Posterior cingulate gyrus (tissue), 11 donors: Measurements from ENCODE around the gene FAM98A.

Experiments used
- DNase-seq, 10 donors: peaks; one replicate each; pipeline versions ENCODE4 v3.0.0 to v3.0.0-alpha.2; 2020 to 2021; ENCODE audit warnings: mixed read lengths in 3 of 10
- intact Hi-C: fragments of 100-400 bp; cut with DNase I; formaldehyde crosslinking; loops from one replicate; pipeline ENCODE4 v1.15.1; 2023

FAM98A gene

DNA sequence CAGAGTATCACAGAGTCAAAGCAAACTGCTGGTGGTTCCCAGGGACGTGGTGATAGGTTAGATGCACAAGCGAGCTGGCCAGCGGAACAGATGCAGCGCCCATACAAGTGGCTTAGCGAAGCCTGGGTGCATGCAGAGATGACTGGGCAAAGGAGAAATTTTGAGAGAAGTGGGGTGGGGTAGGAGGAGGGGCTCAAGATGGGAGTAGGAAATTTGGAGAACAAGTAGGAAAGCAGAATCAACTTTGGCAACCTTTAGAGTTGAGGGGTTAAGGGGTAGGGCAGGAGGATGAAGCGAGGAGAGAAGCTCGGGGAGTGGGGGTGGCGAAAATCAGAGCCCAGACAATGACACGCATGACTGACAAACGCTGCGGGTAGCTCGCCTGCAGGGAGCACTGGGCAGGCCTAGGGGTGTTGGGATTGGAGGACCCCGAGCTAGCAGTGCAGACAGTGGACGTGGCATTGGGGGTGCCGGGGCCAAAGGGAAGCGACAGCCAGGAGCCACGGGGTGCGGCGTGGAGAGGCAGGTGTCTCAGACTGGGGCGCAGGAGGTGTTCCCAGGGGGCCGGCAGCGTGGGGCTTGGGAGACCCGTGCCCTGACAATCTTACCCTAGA is 431 bp downstream of the FAM98A start:
- intact Hi-C loops = loop anchor here (5.0 kb wide), 1 partner anchor 121 kb away; the partner anchor contains the start of gene RASGRP3
- peak in 3 of 10 donors; percentile 26 to 84 (median 67) for DNase-seq

DNA sequence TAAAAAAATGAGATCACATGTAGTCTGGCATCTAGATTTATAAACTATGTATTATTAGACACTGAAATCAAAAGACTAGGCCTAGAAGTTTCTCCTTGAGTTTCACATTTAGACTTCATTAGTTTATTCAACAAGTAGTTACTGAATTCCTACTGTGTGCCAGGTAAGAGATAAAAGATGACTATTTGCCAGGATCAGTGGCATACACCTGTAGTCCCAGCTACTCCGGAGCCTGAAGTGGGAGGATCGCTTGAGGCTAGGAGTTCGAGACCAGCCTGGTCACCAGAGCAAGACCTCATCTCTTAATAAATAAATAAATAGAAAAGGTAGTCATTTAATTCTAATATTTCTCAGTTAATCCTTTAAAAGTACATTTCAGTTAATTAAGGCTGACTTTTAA is 2.1 kb downstream of the FAM98A start:
- intact Hi-C loops = loop anchor here (5.0 kb wide), 1 partner anchor 120 kb away; the partner anchor contains the start of gene RASGRP3
- DNase-seq = no peak

DNA sequence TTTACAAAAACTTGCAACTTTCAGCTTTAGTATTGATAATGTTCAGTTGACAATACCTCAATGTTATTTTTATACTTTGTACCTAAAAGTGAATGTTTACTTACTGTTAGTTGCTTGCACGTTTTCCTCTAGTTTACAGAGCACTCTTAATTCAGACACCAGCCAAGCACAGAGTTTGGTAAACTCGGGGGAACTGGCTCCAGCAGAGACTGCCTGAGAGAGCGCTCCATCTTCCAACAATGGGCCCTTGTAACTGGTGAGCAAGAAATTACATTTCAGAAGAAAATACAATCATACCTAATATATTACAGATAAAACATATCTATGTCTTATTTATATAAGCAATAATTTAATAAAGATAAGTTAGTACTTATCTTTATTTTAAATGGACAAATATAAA is 3.7 kb downstream of the FAM98A start:
- DNase-seq = peak in 1 of 10 donors; percentile 21
- intact Hi-C loops = loop anchor here (5.0 kb wide), 1 partner anchor 118 kb away; the partner anchor contains the start of gene RASGRP3

DNA sequence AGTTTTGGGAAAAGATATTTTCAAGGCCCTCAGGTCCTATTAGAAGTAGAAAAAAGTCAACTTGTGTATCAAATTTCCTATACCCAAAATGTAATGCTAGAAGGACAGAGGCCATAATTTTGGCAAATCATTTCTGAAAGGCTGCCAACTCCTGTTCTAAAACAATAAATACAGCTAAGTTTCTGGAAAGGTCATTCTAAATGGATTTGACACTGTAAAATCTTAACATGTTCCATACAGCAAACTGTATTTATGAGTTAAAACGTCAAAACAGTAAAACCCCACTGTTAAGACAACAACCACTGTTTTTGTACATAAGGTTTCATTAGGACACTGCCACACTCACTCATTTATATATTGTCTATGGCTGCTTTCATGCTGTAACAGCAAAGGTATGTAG is 9.7 kb downstream of the FAM98A start:
- no peak for DNase-seq
- intact Hi-C loops = loop anchor here (10.0 kb wide), 2 partner anchors 145 to 175 kb away; no protein-coding TSS in a partner anchor

DNA sequence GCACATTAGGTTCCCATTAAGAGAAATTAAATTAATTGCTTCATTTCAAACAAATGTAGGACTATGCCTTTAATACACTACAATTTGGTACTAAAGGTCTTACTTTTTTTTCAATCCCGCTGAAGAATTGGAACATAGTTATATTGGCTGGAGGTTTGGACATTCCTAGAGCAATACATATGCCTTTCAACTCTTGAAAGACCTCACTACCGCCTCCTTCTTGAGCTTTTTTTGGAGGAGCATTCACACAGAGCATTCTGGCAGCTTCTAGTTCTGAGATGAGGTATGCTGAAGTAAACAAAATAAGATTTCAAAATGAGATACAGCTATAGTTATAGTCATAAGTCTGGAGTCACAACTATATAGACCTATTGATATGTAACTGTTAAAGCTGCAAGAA is 10.9 kb downstream of the FAM98A start:
- intact Hi-C loops = loop anchor here (10.0 kb wide), 2 partner anchors 143 to 173 kb away; no protein-coding TSS in a partner anchor

DNA sequence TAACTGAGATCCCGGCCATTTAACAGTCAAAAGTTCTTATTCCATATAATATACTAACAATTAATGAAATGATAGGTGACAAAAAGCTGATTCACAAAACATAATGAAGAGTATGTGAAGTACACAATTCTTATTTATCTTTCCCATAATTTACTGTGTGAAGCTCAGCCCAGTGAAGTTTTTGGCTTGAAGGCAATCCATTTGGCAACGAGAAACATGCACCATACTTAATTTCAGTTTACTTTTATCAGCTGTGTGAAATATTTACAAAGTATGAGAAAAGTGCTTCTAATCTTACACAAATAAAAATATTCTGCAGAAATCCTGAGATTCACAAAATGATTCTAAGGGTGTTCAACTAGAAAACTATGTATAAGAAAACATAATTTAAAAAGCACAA is 12.3 kb downstream of the FAM98A start:
- intact Hi-C loops = loop anchor here (10.0 kb wide), 2 partner anchors 142 to 172 kb away; no protein-coding TSS in a partner anchor

More for the DNA sequence above, 10.9 kb downstream of the FAM98A start:
- DNase-seq = no peak

DNA sequence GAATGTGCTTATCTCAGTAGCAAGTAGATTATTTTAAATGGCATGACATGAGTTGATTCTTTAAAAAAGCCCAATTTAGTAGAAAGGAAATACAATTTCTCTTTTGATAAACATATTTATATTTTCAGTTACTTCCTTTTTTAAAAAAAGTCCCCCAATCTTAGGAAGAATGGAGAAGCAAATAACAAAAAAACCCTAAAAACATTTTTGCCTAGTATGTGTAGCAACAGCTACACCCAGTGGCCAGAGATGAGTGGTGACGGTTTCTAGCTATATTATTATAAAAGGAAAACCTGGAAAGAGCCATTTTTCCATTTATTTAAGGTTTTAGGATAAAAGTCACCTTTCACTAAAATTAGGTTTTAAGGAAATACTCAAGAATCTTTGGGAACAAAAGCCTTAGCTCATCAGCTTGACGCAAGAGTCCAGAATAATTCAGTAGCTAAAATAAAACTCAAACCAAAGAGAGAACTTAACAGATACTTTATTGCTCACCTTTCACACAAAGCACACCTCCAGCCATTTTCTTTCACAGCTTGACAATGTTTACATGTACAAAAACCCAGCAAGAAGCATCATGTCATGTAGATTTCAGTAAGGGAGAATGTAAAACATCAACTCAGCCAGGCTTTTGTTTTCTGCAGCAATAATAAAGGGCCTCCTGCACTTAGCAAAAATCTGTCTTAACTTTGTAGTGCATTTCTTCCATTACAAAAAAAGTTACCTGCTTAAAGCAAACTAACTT is 15.7 kb downstream of the FAM98A start:
- peak in 3 of 10 donors; percentile 48 to 81 (median 49) for DNase-seq
- intact Hi-C loops = loop anchor here (2.0 to 10.0 kb wide), 6 partner anchors 109 to 1026 kb away; no protein-coding TSS in a partner anchor

More for the DNA sequence above, 12.3 kb downstream of the FAM98A start:
- no peak for DNase-seq

DNA sequence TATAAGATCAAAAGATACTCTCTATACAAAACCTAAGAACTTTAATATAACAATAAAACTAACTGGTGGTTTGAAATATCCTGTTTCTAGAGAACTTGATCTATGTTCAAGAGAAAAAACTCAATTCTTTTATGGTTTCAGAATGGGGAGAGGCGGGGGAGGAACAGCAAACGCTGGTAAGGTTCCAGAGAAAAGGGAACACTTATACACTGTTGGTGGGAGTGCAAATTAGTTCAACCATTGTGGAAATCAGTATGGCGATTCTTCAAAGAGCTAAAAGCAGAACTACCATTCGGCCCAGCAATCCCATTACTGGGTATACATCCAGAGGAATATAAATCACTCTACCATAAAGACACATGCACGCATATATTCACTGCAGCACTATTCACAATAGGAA is 17.2 kb downstream of the FAM98A start:
- DNase-seq = no peak
- intact Hi-C loops = loop anchor here (2.0 to 10.0 kb wide), 6 partner anchors 107 to 1025 kb away; no protein-coding TSS in a partner anchor

DNA sequence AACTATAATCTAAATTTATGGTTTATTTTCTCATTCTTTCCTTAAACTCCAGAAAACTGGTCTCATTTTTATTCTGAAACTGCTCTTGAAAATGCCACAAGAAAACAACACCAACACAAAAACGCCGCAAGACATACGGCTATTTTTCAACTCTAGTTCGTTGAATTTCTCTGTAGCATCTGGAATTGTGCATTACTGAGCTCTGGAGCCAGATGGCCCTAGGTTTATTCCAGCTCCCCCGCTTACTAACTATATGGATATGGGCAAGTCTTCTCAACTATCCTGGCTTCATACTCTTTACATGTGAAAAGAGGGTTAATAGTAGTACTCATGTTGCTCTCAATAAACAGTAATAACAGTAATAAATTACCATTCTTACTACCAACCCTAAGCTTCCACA is 19.9 kb downstream of the FAM98A start:
- DNase-seq = no peak
- intact Hi-C loops = no loop called here

DNA sequence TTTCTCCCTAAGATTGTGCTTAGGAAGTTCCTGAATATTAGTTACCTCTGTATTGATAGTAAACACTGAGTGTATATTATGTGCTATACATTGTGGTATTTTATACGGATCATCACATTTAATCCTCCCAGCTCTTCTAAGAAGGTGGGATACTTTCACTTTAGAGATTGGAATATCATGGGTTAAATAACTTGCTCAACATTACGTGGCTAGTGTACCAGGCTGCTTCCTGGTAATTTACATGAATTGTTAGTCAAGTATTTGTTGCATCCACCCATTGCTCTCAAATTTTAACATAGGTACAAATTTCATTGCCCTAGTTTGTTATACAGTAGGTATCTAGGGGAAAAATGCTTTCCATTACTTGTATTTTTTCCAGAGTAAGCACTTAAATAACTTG is 21.4 kb downstream of the FAM98A start:
- intact Hi-C loops = no loop called here

DNA sequence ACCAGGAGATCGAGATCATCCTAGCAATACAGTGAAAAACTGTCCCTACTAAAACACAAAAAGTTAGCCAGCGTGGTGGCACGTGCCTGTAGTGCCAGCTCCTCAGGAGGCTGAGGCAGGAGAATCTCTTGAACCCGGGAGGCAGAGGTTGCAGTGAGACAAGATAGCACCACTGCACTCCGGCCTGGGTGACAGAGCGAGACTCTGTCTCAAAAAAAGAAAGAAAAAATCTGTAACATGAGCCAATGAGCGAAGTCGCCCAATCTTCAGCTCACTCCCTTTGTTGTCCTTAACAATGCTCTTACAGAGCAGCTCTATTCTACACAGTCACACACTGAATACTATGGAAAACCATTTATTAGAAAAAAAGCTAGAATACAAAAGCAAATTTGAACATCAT is 22.0 kb downstream of the FAM98A start:
- intact Hi-C loops = no loop called here

More for the DNA sequence above, 21.4 kb downstream of the FAM98A start:
- no peak for DNase-seq

DNA sequence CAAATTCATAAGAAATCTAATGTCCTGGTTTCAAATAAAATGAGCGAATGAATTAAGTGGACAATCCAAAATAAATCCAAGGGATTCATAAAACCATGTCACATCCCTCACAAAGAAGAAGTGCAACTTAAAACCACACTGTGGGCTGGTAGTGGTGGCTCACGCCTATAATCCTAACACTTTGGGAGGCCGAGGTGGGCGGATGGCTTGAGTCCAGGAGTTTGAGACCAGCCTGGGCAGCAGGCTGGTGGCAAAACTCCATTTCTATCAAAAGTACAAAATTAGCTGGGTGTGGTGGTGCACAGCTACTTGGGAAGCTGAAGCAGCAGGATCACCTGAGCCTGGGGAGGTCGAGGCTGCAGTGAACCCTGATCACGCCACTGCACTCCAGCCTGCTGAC is 25.4 kb downstream of the FAM98A start:
- DNase-seq = peak in 5 of 10 donors; percentile 38 to 86 (median 76)
- intact Hi-C loops = no loop called here

More for the DNA sequence above, 22.0 kb downstream of the FAM98A start:
- peak in 3 of 10 donors; percentile 34 to 72 (median 70) for DNase-seq

DNA sequence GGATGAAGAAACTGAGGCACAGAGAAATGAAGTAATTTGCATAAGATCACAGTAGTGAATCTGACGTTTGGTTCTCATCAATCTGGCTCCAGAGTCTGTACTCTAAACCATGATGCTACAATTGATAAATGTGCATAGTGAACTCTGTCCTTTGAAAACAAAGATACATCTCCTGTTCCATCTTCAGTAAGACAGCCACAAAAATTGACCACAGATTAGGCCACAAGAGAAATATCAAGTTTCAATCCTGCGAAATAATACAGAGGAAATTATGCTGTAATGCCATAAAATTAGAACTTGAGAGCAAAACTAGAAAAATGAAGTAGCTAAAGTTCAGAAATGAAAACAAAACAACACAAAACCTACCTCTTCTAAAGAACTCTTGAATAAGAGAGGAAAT is 28.4 kb downstream of the FAM98A start:
- DNase-seq = no peak
- intact Hi-C loops = no loop called here

DNA sequence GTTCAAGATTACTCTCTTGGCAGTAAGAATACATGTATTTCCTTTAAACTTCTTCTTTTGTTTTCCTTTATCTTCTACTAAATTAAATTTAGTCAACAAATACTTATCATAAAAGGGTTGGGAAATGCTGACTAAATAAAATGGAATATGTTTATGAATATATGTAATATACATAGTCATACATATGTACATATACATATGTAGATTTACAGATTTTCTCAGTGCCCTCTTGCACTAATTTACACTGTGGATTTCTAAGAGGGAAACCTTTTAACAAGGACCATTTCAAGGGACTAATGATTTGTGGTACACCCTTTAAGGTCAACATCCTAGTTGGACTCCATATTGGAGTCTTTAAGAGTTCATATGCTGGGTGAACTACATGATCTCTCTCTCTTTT is 37.2 kb downstream of the FAM98A start:
- intact Hi-C loops = no loop called here

DNA sequence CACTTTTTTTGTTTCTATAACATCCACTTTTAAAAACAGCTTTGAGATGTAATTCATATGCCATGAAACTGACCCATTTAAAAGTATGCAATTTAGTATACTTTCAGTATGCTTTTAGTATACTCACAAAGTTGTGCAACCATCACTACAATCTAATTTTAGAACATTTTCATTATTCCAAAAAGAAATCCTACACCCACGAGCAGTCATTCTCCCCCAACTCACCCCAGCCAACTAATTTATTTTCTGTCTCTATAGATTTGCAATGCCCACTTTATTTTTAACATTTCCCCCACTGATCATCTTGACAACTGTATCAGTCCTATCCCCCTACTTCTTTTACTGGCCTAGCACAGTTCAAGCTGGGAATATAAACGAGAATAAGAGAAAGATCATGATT is 39.1 kb downstream of the FAM98A start:
- intact Hi-C loops = no loop called here
- DNase-seq = no peak

More for the DNA sequence above, 37.2 kb downstream of the FAM98A start:
- DNase-seq = no peak

DNA sequence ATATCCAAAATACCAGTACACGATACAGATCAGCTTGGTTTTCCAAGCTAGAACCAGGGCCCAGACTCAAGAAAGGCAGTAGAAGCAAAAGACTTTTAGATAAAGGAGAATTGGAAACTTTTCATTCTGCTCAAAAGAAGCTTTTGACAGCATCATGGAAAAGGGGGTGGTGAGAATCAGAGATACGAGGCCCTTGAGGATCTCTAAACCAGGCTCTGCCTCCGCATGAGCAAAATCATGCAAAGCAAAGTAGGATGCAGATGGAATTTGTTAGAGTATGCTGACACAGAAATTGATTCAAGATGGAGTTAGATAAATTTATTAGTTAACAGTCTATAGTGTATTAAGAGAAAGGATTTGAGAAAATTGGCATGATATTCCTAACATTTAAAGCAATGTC is 39.8 kb downstream of the FAM98A start:
- intact Hi-C loops = no loop called here
- DNase-seq = no peak

DNA sequence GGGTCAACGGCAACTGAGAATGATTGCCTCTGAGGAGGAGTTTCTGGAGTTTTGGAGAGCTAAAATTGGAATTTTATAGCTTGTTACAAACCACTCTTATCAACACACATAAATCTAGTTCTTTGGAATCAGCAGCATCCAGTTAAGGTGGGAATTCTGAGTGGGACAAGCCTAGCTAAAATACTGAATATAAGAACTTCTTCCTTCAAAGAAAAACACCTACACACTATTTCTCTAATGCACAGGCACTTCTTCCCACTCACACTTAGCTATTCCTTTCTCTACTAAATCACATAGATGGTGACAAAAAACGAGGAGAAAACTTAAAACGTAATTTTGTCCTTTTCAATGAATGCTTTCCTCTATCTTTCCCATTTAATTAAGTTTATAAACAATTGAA is 43.4 kb downstream of the FAM98A start:
- DNase-seq = no peak
- intact Hi-C loops = no loop called here

DNA sequence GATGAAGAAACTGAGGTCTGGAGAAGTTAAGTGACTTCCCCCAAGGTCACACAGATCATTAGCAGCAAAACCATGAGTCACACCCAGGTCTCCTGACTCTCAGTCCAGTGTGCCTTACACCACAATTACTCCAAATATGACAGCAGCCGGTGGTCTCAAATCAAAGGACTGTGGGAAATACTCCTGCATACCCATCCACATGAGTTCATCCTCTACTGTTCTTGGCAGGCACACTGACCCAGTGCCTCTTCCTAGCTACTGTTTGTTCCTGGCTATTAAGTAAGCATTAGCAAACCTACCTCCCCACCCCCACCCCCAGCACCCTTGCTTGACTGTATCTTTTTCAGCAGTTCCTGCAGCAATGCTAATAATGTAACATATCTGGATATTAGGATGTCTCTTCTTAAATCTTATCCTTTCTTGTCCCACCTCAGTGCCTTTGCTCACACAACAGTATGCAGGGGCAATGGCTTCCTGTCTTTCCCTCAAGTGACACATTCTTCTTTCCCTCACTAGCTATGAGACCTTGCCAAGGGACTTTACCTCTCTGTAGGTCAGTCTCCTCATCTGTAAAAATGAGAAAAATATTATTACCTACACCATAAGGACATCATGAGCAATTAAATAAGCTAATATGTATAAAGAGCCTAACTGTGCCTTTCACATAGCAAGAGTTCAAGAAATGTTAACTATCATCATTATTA is 46.2 kb downstream of the FAM98A start:
- intact Hi-C loops = no loop called here
- no peak for DNase-seq

DNA sequence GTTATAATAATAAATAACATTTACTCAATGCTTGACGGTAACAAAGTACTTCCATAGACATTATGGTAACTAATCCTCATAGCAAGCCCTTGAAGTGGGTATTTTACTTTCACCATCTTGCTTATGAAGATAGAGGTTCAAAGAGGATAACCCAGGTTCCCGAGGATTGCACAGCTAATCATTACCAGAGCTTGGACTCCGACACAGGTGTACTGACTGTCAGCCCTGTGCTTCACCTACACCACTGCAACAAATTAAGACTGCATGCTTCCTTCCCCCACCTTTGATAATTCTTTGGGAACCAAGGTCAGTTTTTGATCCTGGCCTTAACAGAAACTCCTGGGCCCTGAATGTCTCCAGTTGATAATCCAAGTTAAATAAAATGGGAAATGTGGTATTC is 48.9 kb downstream of the FAM98A start:
- no peak for DNase-seq
- intact Hi-C loops = no loop called here

DNA sequence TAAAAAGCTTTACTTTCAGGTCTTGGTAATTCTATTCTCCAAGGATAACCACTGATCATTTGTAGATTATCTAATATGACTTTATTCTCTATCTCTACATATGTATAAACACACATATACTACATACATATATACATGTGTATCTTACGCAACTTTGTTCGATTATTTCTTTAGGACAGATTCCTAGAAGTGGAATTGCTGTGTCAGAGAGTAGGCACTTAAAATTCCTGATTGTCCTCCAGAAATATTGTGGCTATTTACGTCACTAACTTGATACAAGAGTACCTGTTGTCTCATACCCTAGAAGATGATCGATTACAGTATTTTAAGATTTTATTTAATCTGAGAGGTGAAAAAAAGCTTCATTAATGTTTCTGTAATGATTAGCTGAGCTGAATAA is 57.9 kb downstream of the FAM98A start:
- no peak for DNase-seq
- intact Hi-C loops = no loop called here

DNA sequence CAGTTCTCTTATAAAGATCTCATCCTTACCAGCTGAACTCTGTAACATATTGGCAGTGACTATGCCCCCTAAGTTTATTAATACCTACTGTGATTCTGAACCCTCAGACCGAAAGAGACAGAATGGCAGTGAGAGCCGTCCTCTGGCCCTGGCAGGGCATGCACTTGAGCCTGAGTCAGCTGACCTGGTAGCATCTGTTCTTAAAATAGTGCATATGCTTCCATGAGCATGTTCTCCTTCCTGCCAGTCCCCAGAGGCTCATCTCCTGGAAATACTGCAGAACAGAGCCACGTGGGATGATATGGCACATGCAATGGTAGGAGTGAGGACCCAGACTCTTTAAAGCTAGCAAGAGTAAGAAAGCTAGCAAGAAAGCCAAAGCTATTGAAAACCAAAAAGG is 63.7 kb downstream of the FAM98A start:
- DNase-seq = no peak
- intact Hi-C loops = no loop called here
